Suprapubic skin (tissue), 4 donors: ENCODE results near the gene CNPY4. TPM values are rescaled to one million over a fixed set of nuclear protein-coding genes. Genes with fewer than 3 reads are reported as not detected.

Source experiments
- DNase-seq, 2 donors: peaks; one replicate each; pipeline ENCODE4 v3.0.0-alpha.2; 2019; ENCODE audit warnings: low spot score in 2 of 2
- H3K27ac ChIP-seq: fragments of 200-600 bp; sonication (generic); one replicate; pipeline ENCODE4 v1.5.1; 2019
- H3K27me3 ChIP-seq: fragments of 200-600 bp; sonication (generic); one replicate; pipeline ENCODE4 v1.5.1; 2019
- H3K36me3 ChIP-seq: fragments of 200-600 bp; sonication (generic); one replicate; pipeline ENCODE4 v1.5.1; 2019
- H3K4me1 ChIP-seq: fragments of 200-600 bp; sonication (generic); one replicate; pipeline ENCODE4 v1.5.1; 2019
- H3K4me3 ChIP-seq: fragments of 200-600 bp; sonication (generic); one replicate; pipeline ENCODE4 v1.5.1; 2019; ENCODE audit warnings: mild to moderate bottlenecking
- H3K9me3 ChIP-seq: fragments of 200-600 bp; sonication (generic); one replicate; pipeline ENCODE4 v1.5.1; 2019
- CTCF ChIP-seq, 2 donors: fragments of 200-600 bp in 1 of 2; fragments of 450-650 bp in 1 of 2; sonication (generic) in 1 of 2; IDR thresholded peaks; one replicate each; pipeline ENCODE4 v1.5.1; 2016 to 2019; ENCODE audit warnings: antibody characterized with exemption in 2 of 2, mild to moderate bottlenecking in 1 of 2, moderate library complexity in 1 of 2
- EP300 ChIP-seq: sonication (generic); formaldehyde crosslinking; IDR thresholded peaks from one replicate; pipeline ENCODE4 v1.6.1; 2017; ENCODE audit warnings: antibody characterized with exemption
- POLR2A ChIP-seq, 2 donors: fragments of 450-650 bp; IDR thresholded peaks; one replicate each; pipeline ENCODE4 v1.6.1; 2017; ENCODE audit warnings: antibody characterized with exemption in 2 of 2, mild to moderate bottlenecking in 2 of 2, moderate library complexity in 2 of 2
- POLR2AphosphoS5 ChIP-seq, 3 donors: sonication (generic); formaldehyde crosslinking; IDR thresholded peaks; one replicate each; pipeline ENCODE4 v1.6.1; 2017; ENCODE audit warnings: antibody characterized with exemption in 3 of 3
- WGBS: methylation state at CpG from one replicate; pipeline ENCODE4 v1.1.5; 2018; 5-methylcytosine and 5-hydroxymethylcytosine counted together
- total RNA-seq, 4 donors: library from RNA; depleted of rRNA; stranded (reverse); fragments of >200 nt; gene quantifications; one replicate each; pipeline ENCODE4 v1.1.0, GENCODE V29; 2016

Gene CNPY4
- total RNA-seq, 4 donors from 2014 or later, result 4.5 to 7.1 (median 5.4) TPM

GRCh38 chr7:100093498-100093897 is 25.9 kb upstream of the CNPY4 start:
- H3K36me3 ChIP-seq, result peaks cover 82% of the 10 kb centered on the region

GRCh38 chr7:100093925-100094486 is 25.4 kb upstream of the CNPY4 start:
- Histone ChIP-seq H3K36me3 (peaks cover 87% of the 10 kb centered on the region), H3K9me3 (no peaks in the 10 kb centered on the region), H3K4me3 (no peak overlapping the region), H3K27ac (no peak overlapping the region), H3K27me3 (no peaks in the 10 kb centered on the region), H3K4me1 (peaks cover 19% of the 10 kb centered on the region)
- TF ChIP-seq POLR2A (IDR thresholded peaks at IDR 0.05) (no peak), EP300 (no peak), CTCF (IDR thresholded peaks at IDR 0.05) (no peak), POLR2AphosphoS5 (IDR thresholded peaks at IDR 0.05) (no peak)
- WGBS, result 90% methylated on average over 14 of the region's 16 CpGs
- DNase-seq, result no peak

More at GRCh38 chr7:100093498-100093897, 25.9 kb upstream of the CNPY4 start:
- no peak overlapping the region for H3K27ac ChIP-seq
- no peaks in the 10 kb centered on the region for H3K9me3 ChIP-seq
- TF ChIP-seq CTCF (IDR thresholded peaks at IDR 0.05), result no peak
- WGBS, result 38% methylated on average over 7 of the region's 13 CpGs
- no peaks in the 10 kb centered on the region for H3K27me3 ChIP-seq
- H3K4me1 ChIP-seq, result peaks cover 19% of the 10 kb centered on the region
- DNase-seq, result no peak
- H3K4me3 ChIP-seq, result no peak overlapping the region

- Histone ChIP-seq H3K27me3 (no peaks in the 10 kb centered on the region), H3K4me3 (no peak overlapping the region), H3K27ac (no peak overlapping the region), H3K9me3 (no peaks in the 10 kb centered on the region), H3K36me3 (peaks cover 89% of the 10 kb centered on the region), H3K4me1 (peaks cover 19% of the 10 kb centered on the region)
- no peak for DNase-seq
- WGBS, result 83% methylated on average over 7 of the region's 9 CpGs
- TF ChIP-seq CTCF (IDR thresholded peaks at IDR 0.05) (no peak), POLR2AphosphoS5 (IDR thresholded peaks at IDR 0.05) (no peak), POLR2A (IDR thresholded peaks at IDR 0.05) (no peak), EP300 (no peak)
Measured at GRCh38 chr7:100095289-100095688, 24.1 kb upstream of the CNPY4 start.

GRCh38 chr7:100095704-100096103 is 23.7 kb upstream of the CNPY4 start:
- Histone ChIP-seq H3K9me3 (no peaks in the 10 kb centered on the region), H3K36me3 (peaks cover 85% of the 10 kb centered on the region), H3K4me3 (no peak overlapping the region), H3K27me3 (no peaks in the 10 kb centered on the region), H3K27ac (no peak overlapping the region), H3K4me1 (peaks cover 19% of the 10 kb centered on the region)
- no peak for DNase-seq
- TF ChIP-seq EP300, result no peak
- no peak for TF ChIP-seq POLR2AphosphoS5 (IDR thresholded peaks at IDR 0.05)
- TF ChIP-seq CTCF (IDR thresholded peaks at IDR 0.05), result no peak
- TF ChIP-seq POLR2A (IDR thresholded peaks at IDR 0.05), result no peak
- 90% methylated on average over 17 of the region's 17 CpGs for WGBS

GRCh38 chr7:100098913-100099312 is 20.5 kb upstream of the CNPY4 start:
- no peak overlapping the region for H3K4me3 ChIP-seq
- H3K36me3 ChIP-seq, result peaks cover 62% of the 10 kb centered on the region
- no peak for DNase-seq
- H3K27ac ChIP-seq, result no peak overlapping the region
- 87% methylated on average over 10 of the region's 10 CpGs for WGBS
- no peak for TF ChIP-seq EP300
- TF ChIP-seq CTCF (IDR thresholded peaks at IDR 0.05), result no peak
- TF ChIP-seq POLR2A (IDR thresholded peaks at IDR 0.05), result no peak
- no peak for TF ChIP-seq POLR2AphosphoS5 (IDR thresholded peaks at IDR 0.05)
- peaks cover 25% of the 10 kb centered on the region for H3K4me1 ChIP-seq
- no peaks in the 10 kb centered on the region for H3K9me3 ChIP-seq
- no peaks in the 10 kb centered on the region for H3K27me3 ChIP-seq
